DND-41 (cell line): ENCODE measurements around the gene CFAP97D2.
"Not testable (repeated sequence)": the region's sequence is repeated elsewhere in the genome, so short reads cannot be mapped to it uniquely, and the experiment has no call there.

Source experiments
- ATAC-seq: fragments of 200-7000 bp; cut with Tn5 transposase; 3 replicates; pipeline ENCODE4 v1.9.1; 2021; ENCODE audit warnings: low read depth; ENCODE audit not compliant: insufficient read depth
- DNase-seq: peaks from one replicate; pipeline ENCODE4 v3.0.0-alpha.2; 2020
- H2AFZ ChIP-seq: 2 replicates; pipeline ENCODE4 v1.6.0; 2012; ENCODE audit warnings: low read depth, low read length
- H3K27ac ChIP-seq: 2 replicates; pipeline ENCODE4 v1.5.1; 2012; ENCODE audit warnings: low read length, inconsistent platforms
- H3K27me3 ChIP-seq: fragments of 200-600 bp; sonication (generic); 2 replicates; pipeline ENCODE4 v1.6.0; 2012; ENCODE audit warnings: low read length, mild to moderate bottlenecking, inconsistent platforms; ENCODE audit not compliant: insufficient read depth, poor library complexity
- H3K36me3 ChIP-seq: 2 replicates; pipeline ENCODE4 v1.5.1; 2012; ENCODE audit warnings: low read length, inconsistent platforms; ENCODE audit not compliant: insufficient read depth
- H3K4me1 ChIP-seq: 2 replicates; pipeline ENCODE4 v1.5.1; 2012; ENCODE audit warnings: mild to moderate bottlenecking, low read length; ENCODE audit not compliant: insufficient read depth
- H3K4me2 ChIP-seq: 2 replicates; pipeline ENCODE4 v1.6.0; 2012; ENCODE audit warnings: mild to moderate bottlenecking, moderate library complexity, low read length, inconsistent platforms; ENCODE audit not compliant: insufficient read depth
- H3K4me3 ChIP-seq, 2 experiments: fragments of 200-600 bp in 1 of 2; shearing (Covaris generic) in 1 of 2; 2 replicates each; pipeline ENCODE4 v1.5.1; 2012 to 2016; ENCODE audit warnings: inconsistent platforms in 2 of 2, low read length in 2 of 2, mild to moderate bottlenecking in 2 of 2, low read depth in 1 of 2, moderate library complexity in 1 of 2
- H3K79me2 ChIP-seq: 2 replicates; pipeline ENCODE4 v1.6.0; 2012; ENCODE audit warnings: low read length, inconsistent platforms; ENCODE audit not compliant: insufficient read depth
- H3K9ac ChIP-seq: 2 replicates; pipeline ENCODE4 v1.6.0; 2012; ENCODE audit warnings: low read depth, mild to moderate bottlenecking, inconsistent platforms, low read length, moderate library complexity
- H3K9me3 ChIP-seq: 2 replicates; pipeline ENCODE4 v1.5.1; 2012; ENCODE audit warnings: low read length, moderate library complexity, mild to moderate bottlenecking, inconsistent platforms; ENCODE audit not compliant: insufficient read depth, severe bottlenecking
- H4K20me1 ChIP-seq: 2 replicates; pipeline ENCODE4 v1.6.0; 2012; ENCODE audit warnings: low read length; ENCODE audit not compliant: insufficient read depth
- EZH2 ChIP-seq: IDR thresholded peaks from 3 replicates; pipeline ENCODE4 v1.6.1; 2012; ENCODE audit warnings: borderline replicate concordance, low read depth, mild to moderate bottlenecking, moderate library complexity, low read length, inconsistent platforms; ENCODE audit not compliant: severe bottlenecking
- TF ChIP-seq, protein P1 (sequence below): IDR thresholded peaks from 2 replicates; pipeline ENCODE4 v1.5.1; 2012; ENCODE audit warnings: borderline replicate concordance, low read length, moderate library complexity, mild to moderate bottlenecking; ENCODE audit not compliant: poor library complexity, severe bottlenecking; ENCODE audit errors: extremely low read depth

The CFAP97D2 gene

DNA sequence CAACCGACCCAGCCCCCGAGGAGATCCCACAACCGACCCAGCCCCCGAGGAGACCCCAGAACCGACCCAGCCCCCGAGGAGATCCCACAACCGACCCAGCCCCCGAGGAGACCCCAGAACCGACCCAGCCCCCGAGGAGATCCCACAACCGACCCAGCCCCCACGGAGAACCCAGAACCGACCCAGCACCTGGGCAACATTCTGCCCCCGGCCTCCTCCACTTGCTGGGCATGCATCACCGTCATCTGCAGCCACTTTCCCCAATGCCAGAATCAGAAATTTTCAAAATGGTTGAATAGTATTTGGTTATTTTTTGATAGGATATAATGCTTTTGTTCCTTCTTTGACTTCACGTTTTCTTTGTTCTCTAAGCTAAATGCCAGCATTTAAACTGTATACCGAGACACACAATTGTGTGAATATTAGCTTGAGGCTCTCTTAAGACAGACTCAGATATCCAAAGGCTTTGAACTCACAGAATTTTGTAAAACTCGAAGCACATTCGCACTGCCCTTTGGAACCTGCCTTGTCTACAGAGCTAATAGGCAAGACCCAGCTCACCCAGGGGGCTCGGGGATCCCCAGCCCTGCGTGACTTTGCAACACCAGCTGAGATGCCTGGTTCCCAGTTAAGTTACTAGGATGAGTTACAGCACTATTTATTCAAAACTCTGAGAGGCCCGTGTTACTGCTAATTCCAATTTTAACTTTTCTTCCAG, 31.1 kb upstream of the CFAP97D2 start:
- Histone ChIP-seq H3K9ac (peak overlapping the region; percentile 40), H3K27me3 (no peaks in the 10 kb centered on the region), H4K20me1 (no peaks in the 10 kb centered on the region), H2AFZ (0 out of 2 replicates have a peak overlapping the region, but pooled peaks have one; percentile 11), H3K4me1 (peaks cover 65% of the 10 kb centered on the region), H3K9me3 (no peaks in the 10 kb centered on the region), H3K79me2 (no peaks in the 10 kb centered on the region), H3K4me2 (peak overlapping the region; percentile 51), H3K36me3 (no peaks in the 10 kb centered on the region), H3K4me3 (no peak overlapping the region), H3K27ac (peak overlapping the region; percentile 80)
- DNase-seq = no peak
- ATAC-seq = peak; percentile 53
- no peak for TF ChIP-seq EZH2
- TF ChIP-seq, protein P1, sequence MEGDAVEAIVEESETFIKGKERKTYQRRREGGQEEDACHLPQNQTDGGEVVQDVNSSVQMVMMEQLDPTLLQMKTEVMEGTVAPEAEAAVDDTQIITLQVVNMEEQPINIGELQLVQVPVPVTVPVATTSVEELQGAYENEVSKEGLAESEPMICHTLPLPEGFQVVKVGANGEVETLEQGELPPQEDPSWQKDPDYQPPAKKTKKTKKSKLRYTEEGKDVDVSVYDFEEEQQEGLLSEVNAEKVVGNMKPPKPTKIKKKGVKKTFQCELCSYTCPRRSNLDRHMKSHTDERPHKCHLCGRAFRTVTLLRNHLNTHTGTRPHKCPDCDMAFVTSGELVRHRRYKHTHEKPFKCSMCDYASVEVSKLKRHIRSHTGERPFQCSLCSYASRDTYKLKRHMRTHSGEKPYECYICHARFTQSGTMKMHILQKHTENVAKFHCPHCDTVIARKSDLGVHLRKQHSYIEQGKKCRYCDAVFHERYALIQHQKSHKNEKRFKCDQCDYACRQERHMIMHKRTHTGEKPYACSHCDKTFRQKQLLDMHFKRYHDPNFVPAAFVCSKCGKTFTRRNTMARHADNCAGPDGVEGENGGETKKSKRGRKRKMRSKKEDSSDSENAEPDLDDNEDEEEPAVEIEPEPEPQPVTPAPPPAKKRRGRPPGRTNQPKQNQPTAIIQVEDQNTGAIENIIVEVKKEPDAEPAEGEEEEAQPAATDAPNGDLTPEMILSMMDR = no peak

DNA sequence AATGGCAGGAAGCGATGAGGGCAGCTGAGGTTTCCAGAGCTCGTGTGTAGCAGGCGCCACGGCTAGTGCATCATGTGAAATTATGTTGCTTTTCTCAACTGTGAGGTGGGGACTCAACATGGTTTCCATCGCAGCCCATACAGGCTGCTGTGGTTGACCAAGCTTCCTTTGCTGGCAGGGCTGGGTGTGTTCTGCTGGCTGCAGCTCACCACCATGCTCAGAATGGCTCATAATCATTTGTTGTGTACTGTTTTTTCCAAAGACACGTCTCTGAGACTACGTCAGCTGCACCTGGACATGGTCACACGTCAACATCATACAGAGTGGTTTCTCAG, 30.6 kb upstream of the CFAP97D2 start:
- ATAC-seq = peak; percentile 98
- 0 out of 4 replicates have a peak overlapping the region, but pooled peaks of 1 of the 2 experiments have one; percentile 11 for H3K4me3 ChIP-seq
- H2AFZ ChIP-seq = 0 out of 2 replicates have a peak overlapping the region, but pooled peaks have one; percentile 11
- no peaks in the 10 kb centered on the region for H3K36me3 ChIP-seq
- no peaks in the 10 kb centered on the region for H3K79me2 ChIP-seq
- peak overlapping the region; percentile 40 for H3K9ac ChIP-seq
- TF ChIP-seq EZH2 = no peak
- TF ChIP-seq, protein P1 = no peak
- no peaks in the 10 kb centered on the region for H4K20me1 ChIP-seq
- peaks cover 62% of the 10 kb centered on the region for H3K4me1 ChIP-seq
- no peaks in the 10 kb centered on the region for H3K9me3 ChIP-seq
- H3K27ac ChIP-seq = peak overlapping the region; percentile 80
- DNase-seq = peak; percentile 86
- H3K27me3 ChIP-seq = no peaks in the 10 kb centered on the region
- H3K4me2 ChIP-seq = peak overlapping the region; percentile 51

DNA sequence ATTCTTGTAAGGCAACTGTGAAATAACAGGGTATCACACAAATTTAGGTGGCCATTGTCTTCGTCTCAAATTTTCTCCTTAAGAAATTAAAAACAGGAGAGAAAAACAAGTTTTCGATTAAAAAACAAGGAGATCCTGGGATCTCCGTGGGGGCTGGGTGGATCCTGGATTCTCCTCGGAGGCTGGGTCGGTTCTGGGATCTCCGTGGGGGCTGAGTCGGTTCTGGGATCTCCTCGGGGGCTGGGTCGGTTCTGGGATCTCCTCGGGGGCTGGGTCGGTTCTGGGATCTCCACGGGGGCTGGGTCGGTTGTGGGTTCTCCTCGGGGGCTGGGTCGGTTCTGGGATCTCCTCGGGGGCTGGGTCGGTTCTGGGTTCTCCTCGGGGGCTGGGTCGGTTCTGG, 30.2 kb upstream of the CFAP97D2 start:
- Histone ChIP-seq H3K4me3 (0 out of 4 replicates have a peak overlapping the region, but pooled peaks of 1 of the 2 experiments have one; percentile 11), H3K4me1 (peaks cover 62% of the 10 kb centered on the region), H3K9ac (peak overlapping the region; percentile 40), H3K27ac (peak overlapping the region; percentile 80), H3K4me2 (peak overlapping the region; percentile 51)
- not testable (repeated sequence) for H3K79me2 ChIP-seq, DNase-seq, H3K27me3 ChIP-seq, H2AFZ ChIP-seq, H3K9me3 ChIP-seq, ATAC-seq, H3K36me3 ChIP-seq, H4K20me1 ChIP-seq
